Measurements from ENCODE around the gene OSBPL10.

Gene OSBPL10

GRCh38 chr3:31847760-31848159 lies 133.3 kb downstream of the OSBPL10 start:
- no peaks in the 10 kb centered on the region for H3K4me1 ChIP-seq (ENCODE audit: control insufficient read depth, insufficient read depth, low read length, poor library complexity, severe bottlenecking)

GRCh38 chr3:31841515-31841914 lies 139.5 kb downstream of the OSBPL10 start:
- no peaks in the 10 kb centered on the region for H3K36me3 ChIP-seq (ENCODE audit: control insufficient read depth, insufficient read depth, low read length)
- H3K4me3 ChIP-seq (ENCODE audit: insufficient read depth, low read depth, low read length, poor library complexity, severe bottlenecking), result no peak overlapping the region
- no peaks in the 10 kb centered on the region for H3K27me3 ChIP-seq (replicated peaks; ENCODE audit: control insufficient read depth, insufficient read depth, low read length, poor library complexity, severe bottlenecking)
- no peaks in the 10 kb centered on the region for H3K9me3 ChIP-seq (ENCODE audit: control insufficient read depth, low read length)
- H3K4me1 ChIP-seq (ENCODE audit: control insufficient read depth, insufficient read depth, low read length, poor library complexity, severe bottlenecking), result no peaks in the 10 kb centered on the region
- H3K27ac ChIP-seq (ENCODE audit: insufficient read depth, low read length, poor library complexity, severe bottlenecking), result no peak overlapping the region
- DNase-seq, result no peak

More at GRCh38 chr3:31847760-31848159, 133.3 kb downstream of the OSBPL10 start:
- Histone ChIP-seq H3K27me3 (replicated peaks; ENCODE audit: control insufficient read depth, insufficient read depth, low read length, poor library complexity, severe bottlenecking) (no peaks in the 10 kb centered on the region), H3K36me3 (ENCODE audit: control insufficient read depth, insufficient read depth, low read length) (no peaks in the 10 kb centered on the region), H3K27ac (ENCODE audit: insufficient read depth, low read length, poor library complexity, severe bottlenecking) (no peak overlapping the region), H3K4me3 (ENCODE audit: insufficient read depth, low read depth, low read length, poor library complexity, severe bottlenecking) (no peak overlapping the region), H3K9me3 (ENCODE audit: control insufficient read depth, low read length) (no peaks in the 10 kb centered on the region)
- no peak for DNase-seq

GRCh38 chr3:31840252-31840651 lies 140.8 kb downstream of the OSBPL10 start:
- Histone ChIP-seq H3K9me3 (ENCODE audit: control insufficient read depth, low read length) (no peaks in the 10 kb centered on the region), H3K27ac (ENCODE audit: insufficient read depth, low read length, poor library complexity, severe bottlenecking) (no peak overlapping the region), H3K4me1 (ENCODE audit: control insufficient read depth, insufficient read depth, low read length, poor library complexity, severe bottlenecking) (no peaks in the 10 kb centered on the region), H3K27me3 (replicated peaks; ENCODE audit: control insufficient read depth, insufficient read depth, low read length, poor library complexity, severe bottlenecking) (no peaks in the 10 kb centered on the region), H3K36me3 (ENCODE audit: control insufficient read depth, insufficient read depth, low read length) (no peaks in the 10 kb centered on the region), H3K4me3 (ENCODE audit: insufficient read depth, low read depth, low read length, poor library complexity, severe bottlenecking) (no peak overlapping the region)
- no peak for DNase-seq

GRCh38 chr3:31839144-31839917 lies 141.7 kb downstream of the OSBPL10 start:
- no peak overlapping the region for H3K27ac ChIP-seq (ENCODE audit: insufficient read depth, low read length, poor library complexity, severe bottlenecking)
- H3K9me3 ChIP-seq (ENCODE audit: control insufficient read depth, low read length), result no peaks in the 10 kb centered on the region
- no peaks in the 10 kb centered on the region for H3K4me1 ChIP-seq (ENCODE audit: control insufficient read depth, insufficient read depth, low read length, poor library complexity, severe bottlenecking)
- no peaks in the 10 kb centered on the region for H3K36me3 ChIP-seq (ENCODE audit: control insufficient read depth, insufficient read depth, low read length)
- no peak overlapping the region for H3K4me3 ChIP-seq (ENCODE audit: insufficient read depth, low read depth, low read length, poor library complexity, severe bottlenecking)
- DNase-seq, result no peak
- H3K27me3 ChIP-seq (replicated peaks; ENCODE audit: control insufficient read depth, insufficient read depth, low read length, poor library complexity, severe bottlenecking), result no peaks in the 10 kb centered on the region

GRCh38 chr3:31836131-31837075 lies 144.7 kb downstream of the OSBPL10 start:
- no peaks in the 10 kb centered on the region for H3K27me3 ChIP-seq (replicated peaks; ENCODE audit: control insufficient read depth, insufficient read depth, low read length, poor library complexity, severe bottlenecking)
- no peaks in the 10 kb centered on the region for H3K9me3 ChIP-seq (ENCODE audit: control insufficient read depth, low read length)
- no peaks in the 10 kb centered on the region for H3K4me1 ChIP-seq (ENCODE audit: control insufficient read depth, insufficient read depth, low read length, poor library complexity, severe bottlenecking)
- H3K27ac ChIP-seq (ENCODE audit: insufficient read depth, low read length, poor library complexity, severe bottlenecking), result no peak overlapping the region
- no peak overlapping the region for H3K4me3 ChIP-seq (ENCODE audit: insufficient read depth, low read depth, low read length, poor library complexity, severe bottlenecking)
- no peak for DNase-seq
- no peaks in the 10 kb centered on the region for H3K36me3 ChIP-seq (ENCODE audit: control insufficient read depth, insufficient read depth, low read length)

- H3K4me3 ChIP-seq (ENCODE audit: insufficient read depth, low read depth, low read length, poor library complexity, severe bottlenecking), result no peak overlapping the region
- no peaks in the 10 kb centered on the region for H3K27me3 ChIP-seq (replicated peaks; ENCODE audit: control insufficient read depth, insufficient read depth, low read length, poor library complexity, severe bottlenecking)
- no peaks in the 10 kb centered on the region for H3K9me3 ChIP-seq (ENCODE audit: control insufficient read depth, low read length)
- DNase-seq, result no peak
- no peaks in the 10 kb centered on the region for H3K4me1 ChIP-seq (ENCODE audit: control insufficient read depth, insufficient read depth, low read length, poor library complexity, severe bottlenecking)
- no peak overlapping the region for H3K27ac ChIP-seq (ENCODE audit: insufficient read depth, low read length, poor library complexity, severe bottlenecking)
- H3K36me3 ChIP-seq (ENCODE audit: control insufficient read depth, insufficient read depth, low read length), result no peaks in the 10 kb centered on the region
Observed at GRCh38 chr3:31833391-31834190, 147.5 kb downstream of the OSBPL10 start.

GRCh38 chr3:31832551-31832950 lies 148.5 kb downstream of the OSBPL10 start:
- no peaks in the 10 kb centered on the region for H3K4me1 ChIP-seq (ENCODE audit: control insufficient read depth, insufficient read depth, low read length, poor library complexity, severe bottlenecking)
- no peak for DNase-seq
- H3K9me3 ChIP-seq (ENCODE audit: control insufficient read depth, low read length), result no peaks in the 10 kb centered on the region
- no peak overlapping the region for H3K27ac ChIP-seq (ENCODE audit: insufficient read depth, low read length, poor library complexity, severe bottlenecking)
- H3K27me3 ChIP-seq (replicated peaks; ENCODE audit: control insufficient read depth, insufficient read depth, low read length, poor library complexity, severe bottlenecking), result no peaks in the 10 kb centered on the region
- no peak overlapping the region for H3K4me3 ChIP-seq (ENCODE audit: insufficient read depth, low read depth, low read length, poor library complexity, severe bottlenecking)
- H3K36me3 ChIP-seq (ENCODE audit: control insufficient read depth, insufficient read depth, low read length), result no peaks in the 10 kb centered on the region

GRCh38 chr3:31831591-31831990 lies 149.5 kb downstream of the OSBPL10 start:
- DNase-seq, result no peak

GRCh38 chr3:31829826-31830426 lies 151.1 kb downstream of the OSBPL10 start:
- no peak overlapping the region for H3K4me3 ChIP-seq (ENCODE audit: insufficient read depth, low read depth, low read length, poor library complexity, severe bottlenecking)
- no peaks in the 10 kb centered on the region for H3K4me1 ChIP-seq (ENCODE audit: control insufficient read depth, insufficient read depth, low read length, poor library complexity, severe bottlenecking)
- no peak for DNase-seq
- no peaks in the 10 kb centered on the region for H3K27me3 ChIP-seq (replicated peaks; ENCODE audit: control insufficient read depth, insufficient read depth, low read length, poor library complexity, severe bottlenecking)
- H3K9me3 ChIP-seq (ENCODE audit: control insufficient read depth, low read length), result no peaks in the 10 kb centered on the region
- no peaks in the 10 kb centered on the region for H3K36me3 ChIP-seq (ENCODE audit: control insufficient read depth, insufficient read depth, low read length)
- H3K27ac ChIP-seq (ENCODE audit: insufficient read depth, low read length, poor library complexity, severe bottlenecking), result no peak overlapping the region

More at GRCh38 chr3:31831591-31831990, 149.5 kb downstream of the OSBPL10 start:
- no peaks in the 10 kb centered on the region for H3K9me3 ChIP-seq (ENCODE audit: control insufficient read depth, low read length)
- no peaks in the 10 kb centered on the region for H3K27me3 ChIP-seq (replicated peaks; ENCODE audit: control insufficient read depth, insufficient read depth, low read length, poor library complexity, severe bottlenecking)
- H3K36me3 ChIP-seq (ENCODE audit: control insufficient read depth, insufficient read depth, low read length), result no peaks in the 10 kb centered on the region
- no peaks in the 10 kb centered on the region for H3K4me1 ChIP-seq (ENCODE audit: control insufficient read depth, insufficient read depth, low read length, poor library complexity, severe bottlenecking)
- no peak overlapping the region for H3K27ac ChIP-seq (ENCODE audit: insufficient read depth, low read length, poor library complexity, severe bottlenecking)
- no peak overlapping the region for H3K4me3 ChIP-seq (ENCODE audit: insufficient read depth, low read depth, low read length, poor library complexity, severe bottlenecking)
